SJCRH30 (cell line): Measurements from ENCODE around the gene ITPKC. TPM values are rescaled to one million over a fixed set of nuclear protein-coding genes. Genes with fewer than 3 reads are reported as not detected.
"Not testable (repeated sequence)": the region's sequence is repeated elsewhere in the genome, so short reads cannot be mapped to it uniquely, and the experiment has no call there.

ENCODE experiments used
- DNase-seq, 2 experiments: peaks; one replicate each; pipeline ENCODE4 v3.0.0-alpha.2; 2015 to 2020
- H3K27ac ChIP-seq: fragments of 250-450 bp; sonication (Bioruptor Pico); 2 replicates; pipeline ENCODE4 v1.5.1; 2020; ENCODE audit warnings: mild to moderate bottlenecking, moderate library complexity
- H3K27me3 ChIP-seq: fragments of 250-450 bp; sonication (Bioruptor Pico); 2 replicates; pipeline ENCODE4 v1.5.1; 2020; ENCODE audit warnings: mild to moderate bottlenecking, moderate library complexity
- H3K36me3 ChIP-seq: fragments of 250-450 bp; sonication (Bioruptor Pico); 2 replicates; pipeline ENCODE4 v1.5.1; 2020; ENCODE audit warnings: mild to moderate bottlenecking, moderate library complexity
- H3K4me1 ChIP-seq: fragments of 250-450 bp; sonication (Bioruptor Pico); 2 replicates; pipeline ENCODE4 v1.5.1; 2020; ENCODE audit warnings: mild to moderate bottlenecking, moderate library complexity
- H3K4me3 ChIP-seq: fragments of 250-450 bp; sonication (Bioruptor Pico); 2 replicates; pipeline ENCODE4 v1.5.1; 2020; ENCODE audit warnings: mild to moderate bottlenecking, moderate library complexity
- H3K9me3 ChIP-seq: fragments of 250-450 bp; sonication (Bioruptor Pico); replicated peaks from 2 replicates; pipeline ENCODE4 v1.5.1; 2020; ENCODE audit warnings: mild to moderate bottlenecking, moderate library complexity
- total RNA-seq: library from RNA; depleted of rRNA; stranded (reverse); fragments of >200 nt; shearing (Covaris generic); gene quantifications from 2 replicates; pipeline ENCODE4 v1.2.3, GENCODE V29; 2014

Gene ITPKC
- total RNA-seq, 1 experiment from 2014 or later: 7.2 TPM

DNA sequence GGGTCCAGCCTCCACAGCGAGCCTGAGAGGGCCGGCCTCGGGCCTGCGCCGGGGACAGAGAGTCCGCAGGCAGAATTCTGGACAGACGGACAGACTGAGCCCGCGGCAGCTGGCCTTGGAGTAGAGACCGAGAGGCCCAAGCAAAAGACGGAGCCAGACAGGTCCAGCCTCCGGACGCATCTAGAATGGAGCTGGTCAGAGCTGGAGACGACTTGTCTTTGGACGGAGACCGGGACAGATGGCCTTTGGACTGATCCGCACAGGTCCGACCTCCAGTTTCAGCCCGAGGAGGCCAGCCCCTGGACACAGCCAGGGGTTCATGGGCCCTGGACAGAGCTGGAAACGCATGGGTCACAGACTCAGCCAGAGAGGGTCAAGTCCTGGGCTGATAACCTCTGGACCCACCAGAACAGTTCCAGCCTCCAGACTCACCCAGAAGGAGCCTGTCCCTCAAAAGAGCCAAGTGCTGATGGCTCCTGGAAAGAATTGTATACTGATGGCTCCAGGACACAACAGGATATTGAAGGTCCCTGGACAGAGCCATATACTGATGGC, 490 bp downstream of the ITPKC start:
- no peak for DNase-seq
- no peaks in the 10 kb centered on the region for H3K9me3 ChIP-seq
- H3K4me3 ChIP-seq: peak overlapping the region; percentile 73
- peak overlapping the region; percentile 93 for H3K27ac ChIP-seq
- no peaks in the 10 kb centered on the region for H3K36me3 ChIP-seq
- H3K27me3 ChIP-seq: no peaks in the 10 kb centered on the region
- H3K4me1 ChIP-seq: peaks cover 9% of the 10 kb centered on the region

DNA sequence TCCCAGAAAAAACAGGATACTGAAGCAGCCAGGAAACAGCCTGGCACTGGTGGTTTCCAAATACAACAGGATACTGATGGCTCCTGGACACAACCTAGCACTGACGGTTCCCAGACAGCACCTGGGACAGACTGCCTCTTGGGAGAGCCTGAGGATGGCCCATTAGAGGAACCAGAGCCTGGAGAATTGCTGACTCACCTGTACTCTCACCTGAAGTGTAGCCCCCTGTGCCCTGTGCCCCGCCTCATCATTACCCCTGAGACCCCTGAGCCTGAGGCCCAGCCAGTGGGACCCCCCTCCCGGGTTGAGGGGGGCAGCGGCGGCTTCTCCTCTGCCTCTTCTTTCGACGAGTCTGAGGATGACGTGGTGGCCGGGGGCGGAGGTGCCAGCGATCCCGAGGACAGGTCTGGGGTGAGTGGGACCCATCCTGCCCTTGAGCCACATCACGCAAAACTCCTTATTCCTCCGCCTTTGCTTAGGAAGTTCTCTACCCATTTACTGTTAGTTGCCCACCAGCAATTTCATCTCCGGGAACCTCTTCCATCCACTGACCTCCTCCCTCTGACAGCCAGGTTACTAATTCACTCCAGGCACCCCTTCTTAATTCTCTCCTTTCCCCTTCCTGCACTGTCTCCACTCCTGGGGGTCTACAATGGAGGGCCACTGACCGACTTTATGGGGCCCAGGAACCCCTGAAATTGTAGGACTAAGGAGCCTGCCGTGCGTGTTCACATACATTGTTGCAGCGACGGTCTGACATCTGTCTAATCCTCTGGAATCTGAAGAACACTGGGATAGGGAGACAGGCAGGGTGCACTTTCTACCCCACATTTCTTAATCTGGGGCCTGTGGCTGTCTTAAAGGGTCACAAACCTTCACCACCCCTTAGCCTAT, 1.2 kb downstream of the ITPKC start:
- Histone ChIP-seq H3K27ac (peak overlapping the region; percentile 93), H3K4me3 (peak overlapping the region; percentile 73), H3K36me3 (no peaks in the 10 kb centered on the region), H3K27me3 (no peaks in the 10 kb centered on the region), H3K4me1 (peaks cover 9% of the 10 kb centered on the region), H3K9me3 (no peaks in the 10 kb centered on the region)
- peak in 1 of 2 experiments; percentile 37 for DNase-seq

- DNase-seq: peak; percentile 48 to 58
- H3K4me1 ChIP-seq: peaks cover 9% of the 10 kb centered on the region
- no peaks in the 10 kb centered on the region for H3K9me3 ChIP-seq
- no peak overlapping the region for H3K27ac ChIP-seq
- H3K27me3 ChIP-seq: no peaks in the 10 kb centered on the region
- peak overlapping the region; percentile 73 for H3K4me3 ChIP-seq
- no peaks in the 10 kb centered on the region; the same call in 1 of the 2 replicates for H3K36me3 ChIP-seq
Observed at GRCh38 chr19:40718774-40719391, 2.0 kb downstream of the ITPKC start.

DNA sequence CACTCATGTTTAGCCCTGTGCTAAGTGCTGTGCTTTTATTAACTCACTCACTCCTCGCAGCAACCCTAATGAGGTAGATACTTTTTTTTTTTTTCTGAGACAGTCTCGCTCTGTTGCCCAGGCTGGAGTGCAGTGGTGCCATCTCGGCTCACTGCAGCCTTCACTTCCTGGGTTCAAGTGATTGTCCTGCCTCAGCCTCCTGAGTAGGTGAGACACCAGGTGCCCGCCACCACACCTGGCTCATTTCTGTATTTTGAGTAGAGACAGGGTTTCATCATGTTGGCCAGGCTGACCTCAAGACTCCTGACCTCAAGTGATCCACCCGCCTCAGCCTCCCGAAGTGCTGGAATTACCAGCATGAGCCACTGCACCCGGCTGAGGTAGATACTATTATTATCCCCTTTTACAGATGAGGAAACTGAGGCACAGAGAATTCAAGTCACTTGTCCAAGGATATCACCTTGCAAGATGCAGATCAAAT, 2.5 kb downstream of the ITPKC start:
- no peak for DNase-seq
- Histone ChIP-seq H3K4me1 (peaks cover 9% of the 10 kb centered on the region), H3K27me3 (no peaks in the 10 kb centered on the region), H3K9me3 (no peaks in the 10 kb centered on the region), H3K36me3 (no peaks in the 10 kb centered on the region; the same call in 1 of the 2 replicates), H3K4me3 (peak overlapping the region; percentile 73; the same call in 1 of the 2 replicates), H3K27ac (no peak overlapping the region)

- Histone ChIP-seq H3K9me3 (no peaks in the 10 kb centered on the region), H3K27ac (no peak overlapping the region), H3K4me1 (peaks cover 2% of the 10 kb centered on the region), H3K27me3 (no peaks in the 10 kb centered on the region), H3K4me3 (no peak overlapping the region), H3K36me3 (no peaks in the 10 kb centered on the region; the same call in 1 of the 2 replicates)
- no peak for DNase-seq
Observed at GRCh38 chr19:40721140-40721486, 4.2 kb downstream of the ITPKC start.

DNA sequence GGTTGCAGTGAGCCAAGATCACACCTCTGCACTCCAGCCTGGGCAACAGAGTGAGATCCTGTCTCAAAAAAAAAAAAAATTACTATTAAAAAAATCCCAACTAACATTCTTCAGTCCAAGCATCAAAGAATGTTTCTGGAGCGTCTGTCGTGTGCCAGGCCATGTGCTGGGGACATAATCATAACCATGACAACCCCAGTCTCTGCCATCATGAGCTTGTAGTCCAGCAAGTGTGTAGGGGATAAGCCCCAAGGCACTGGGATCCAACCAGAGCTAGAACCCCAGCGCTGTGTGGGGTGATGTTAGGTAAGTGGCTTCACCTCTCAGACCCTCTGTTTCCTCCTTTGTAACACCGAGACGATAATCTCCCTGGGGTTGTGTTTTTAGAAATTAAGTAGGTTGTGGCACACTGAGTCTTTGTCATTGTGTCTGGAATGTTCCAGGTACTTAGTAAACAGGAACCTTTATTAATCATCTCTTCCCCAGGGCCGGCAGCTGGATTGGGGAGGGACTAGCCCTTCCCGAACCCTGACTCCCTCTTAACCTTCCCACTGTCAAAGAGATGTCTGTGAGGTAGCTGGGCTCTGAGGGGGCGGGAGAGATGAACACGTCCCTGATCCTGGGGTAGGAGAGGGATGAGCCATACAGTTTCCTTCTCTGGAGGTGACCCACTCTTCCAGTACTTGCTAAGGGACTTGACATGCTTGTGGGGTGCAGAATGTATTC, 5.2 kb downstream of the ITPKC start:
- DNase-seq: no peak
- Histone ChIP-seq H3K36me3 (no peaks in the 10 kb centered on the region; the same call in 1 of the 2 replicates), H3K27me3 (no peaks in the 10 kb centered on the region), H3K27ac (no peak overlapping the region), H3K4me3 (no peak overlapping the region), H3K4me1 (no peaks in the 10 kb centered on the region), H3K9me3 (no peaks in the 10 kb centered on the region)

GRCh38 chr19:40723661-40724254, 6.8 kb downstream of the ITPKC start:
- H3K9me3 ChIP-seq: no peaks in the 10 kb centered on the region
- no peaks in the 10 kb centered on the region for H3K4me1 ChIP-seq
- no peak overlapping the region for H3K4me3 ChIP-seq
- H3K36me3 ChIP-seq: peaks cover 7% of the 10 kb centered on the region; the same call in 1 of the 2 replicates
- no peak overlapping the region for H3K27ac ChIP-seq
- no peaks in the 10 kb centered on the region for H3K27me3 ChIP-seq
- DNase-seq: no peak

- no peaks in the 10 kb centered on the region for H3K9me3 ChIP-seq
- no peaks in the 10 kb centered on the region for H3K4me1 ChIP-seq
- no peaks in the 10 kb centered on the region for H3K27me3 ChIP-seq
- no peak for DNase-seq
- H3K4me3 ChIP-seq: no peak overlapping the region
- H3K27ac ChIP-seq: no peak overlapping the region
- H3K36me3 ChIP-seq: peaks cover 7% of the 10 kb centered on the region; the same call in 1 of the 2 replicates
Observed at GRCh38 chr19:40724315-40724714, 7.4 kb downstream of the ITPKC start.

- H3K36me3 ChIP-seq: peaks cover 10% of the 10 kb centered on the region; the same call in 1 of the 2 replicates
- DNase-seq: no peak
- no peaks in the 10 kb centered on the region for H3K4me1 ChIP-seq
- H3K27ac ChIP-seq: no peak overlapping the region
- H3K9me3 ChIP-seq: no peaks in the 10 kb centered on the region
- H3K4me3 ChIP-seq: no peak overlapping the region
- no peaks in the 10 kb centered on the region for H3K27me3 ChIP-seq
Observed at GRCh38 chr19:40724855-40725254, 7.9 kb downstream of the ITPKC start.

DNA sequence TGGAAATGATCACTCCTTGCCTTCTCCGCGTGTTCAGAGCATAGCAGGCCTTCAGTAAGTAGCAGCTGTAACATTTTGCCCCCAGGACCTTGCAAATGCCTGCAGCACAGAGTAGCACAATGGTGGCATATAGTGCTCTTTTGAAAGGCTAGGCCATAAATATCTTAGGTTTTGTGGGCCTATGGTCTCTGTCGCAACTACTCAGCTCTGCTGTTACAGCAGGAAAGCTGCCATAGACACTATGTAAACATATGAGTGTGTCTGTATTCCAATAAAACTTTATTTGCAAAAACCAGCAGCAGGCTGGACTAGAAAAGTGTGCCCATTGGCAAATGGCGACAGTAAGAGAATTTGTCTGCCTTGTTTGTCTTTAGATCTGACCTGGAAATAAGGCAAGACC, 9.4 kb downstream of the ITPKC start:
- DNase-seq: no peak
- H3K4me3 ChIP-seq: no peak overlapping the region
- H3K9me3 ChIP-seq: no peaks in the 10 kb centered on the region
- H3K27ac ChIP-seq: no peak overlapping the region
- peaks cover 21% of the 10 kb centered on the region; the same call in 1 of the 2 replicates for H3K36me3 ChIP-seq
- H3K27me3 ChIP-seq: no peaks in the 10 kb centered on the region
- no peaks in the 10 kb centered on the region for H3K4me1 ChIP-seq

DNA sequence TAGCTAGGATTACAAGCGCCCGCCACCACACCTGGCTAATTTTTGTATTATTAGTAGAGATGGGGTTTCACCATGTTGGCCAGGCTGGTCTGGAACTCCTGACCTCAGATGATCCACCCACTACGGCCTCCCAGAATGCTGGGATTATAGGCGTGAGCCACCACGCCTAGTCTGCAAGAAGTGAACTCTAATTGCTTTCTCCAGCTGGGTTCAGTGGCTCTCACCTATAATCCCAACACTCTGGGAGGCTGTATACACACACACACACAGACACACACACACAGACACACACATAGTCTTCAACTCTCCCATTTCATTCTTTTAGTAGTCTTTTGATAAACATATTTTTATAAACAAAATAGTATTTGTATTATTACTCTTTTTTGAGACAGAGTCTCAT, 13.2 kb downstream of the ITPKC start:
- H3K36me3 ChIP-seq: peaks cover 28% of the 10 kb centered on the region
- H3K27me3 ChIP-seq, H3K27ac ChIP-seq, H3K9me3 ChIP-seq, DNase-seq, H3K4me3 ChIP-seq, H3K4me1 ChIP-seq: not testable (repeated sequence)

DNA sequence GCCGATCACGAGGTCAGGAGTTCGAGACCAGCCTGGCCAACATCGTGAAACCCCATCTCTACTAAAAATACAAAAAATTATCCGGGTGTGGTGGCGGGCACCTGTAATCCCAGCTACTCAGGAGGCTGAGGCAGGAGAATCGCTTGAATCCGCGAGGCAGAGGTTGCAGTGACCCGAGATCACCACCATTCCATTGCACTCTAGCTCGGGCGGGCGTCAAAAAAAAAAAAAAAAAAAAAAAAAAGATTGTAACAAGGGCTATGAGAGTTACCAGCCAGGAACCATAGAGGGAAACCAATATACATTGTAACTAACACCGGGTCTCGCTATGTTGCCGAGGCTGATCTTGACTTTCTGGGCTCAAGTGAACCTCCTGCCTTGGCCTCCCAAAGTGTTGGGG, 15.4 kb downstream of the ITPKC start:
- not testable (repeated sequence) for H3K27ac ChIP-seq, H3K4me3 ChIP-seq, H3K27me3 ChIP-seq, H3K4me1 ChIP-seq, DNase-seq, H3K9me3 ChIP-seq
- peaks cover 27% of the 10 kb centered on the region for H3K36me3 ChIP-seq

- Histone ChIP-seq H3K36me3 (peaks cover 22% of the 10 kb centered on the region), H3K9me3 (no peaks in the 10 kb centered on the region)
- no peak for DNase-seq
Observed at GRCh38 chr19:40733149-40733548, 16.2 kb downstream of the ITPKC start.

DNA sequence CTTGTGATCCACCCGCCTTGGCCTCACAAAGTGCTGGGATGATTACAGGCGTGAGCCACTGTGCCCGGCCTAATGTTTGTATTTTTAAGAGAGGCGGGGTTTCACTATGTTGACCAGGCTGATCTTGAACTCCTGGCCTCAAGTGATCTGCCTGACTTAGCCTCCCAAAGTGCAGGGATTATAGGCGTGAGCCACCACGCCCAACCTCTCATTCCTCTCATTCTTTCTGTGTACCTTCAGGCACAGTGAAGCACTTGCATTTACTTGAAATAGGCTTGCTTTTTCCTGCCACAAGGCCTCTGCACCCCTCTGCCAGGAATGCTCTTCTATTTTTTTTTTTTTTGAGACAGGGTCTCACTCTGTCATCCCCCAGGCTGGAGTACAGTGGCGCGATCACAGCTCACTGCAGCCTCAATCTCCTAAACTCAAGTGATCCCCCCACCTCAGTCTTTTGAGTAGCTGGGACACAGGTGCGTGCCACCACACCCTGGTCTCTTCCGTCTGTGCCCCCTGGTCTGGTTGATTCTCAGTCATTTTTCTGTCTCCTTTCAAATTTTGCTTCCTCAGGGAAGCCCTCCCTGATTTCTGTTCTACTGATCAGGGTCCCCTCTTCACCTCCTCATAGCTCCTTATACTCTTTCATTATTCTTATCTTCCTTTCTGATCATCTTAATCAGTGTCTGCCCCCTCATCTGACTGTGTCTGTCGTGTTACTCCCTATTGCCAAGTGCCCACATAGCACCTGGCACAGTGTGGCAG, 18.3 kb downstream of the ITPKC start:
- H3K27me3 ChIP-seq: no peaks in the 10 kb centered on the region
- peaks cover 15% of the 10 kb centered on the region for H3K36me3 ChIP-seq
- DNase-seq: no peak
- H3K4me1 ChIP-seq: no peaks in the 10 kb centered on the region
- no peak overlapping the region for H3K4me3 ChIP-seq
- no peaks in the 10 kb centered on the region for H3K9me3 ChIP-seq
- H3K27ac ChIP-seq: no peak overlapping the region

More at GRCh38 chr19:40733149-40733548, 16.2 kb downstream of the ITPKC start:
- Histone ChIP-seq H3K27ac (no peak overlapping the region), H3K4me1 (no peaks in the 10 kb centered on the region), H3K4me3 (no peak overlapping the region), H3K27me3 (no peaks in the 10 kb centered on the region)
